HG02885 (cell line): ENCODE measurements around the gene TMC5.

ENCODE experiments used
- ATAC-seq: cut with Tn5 transposase; IDR thresholded peaks from one replicate; pipeline ENCODE4 v1.9.1; 2021; ENCODE audit warnings: mild to moderate bottlenecking; ENCODE audit not compliant: unreplicated experiment, poor library complexity

The TMC5 gene

GRCh38 chr16:19458722-19459379 is 41.2 kb downstream of the TMC5 start:
- no peak for ATAC-seq

- ATAC-seq = no peak
Observed at GRCh38 chr16:19460397-19460796, 42.7 kb downstream of the TMC5 start.

- ATAC-seq = no peak
Observed at GRCh38 chr16:19463468-19464315, 46.0 kb downstream of the TMC5 start.

GRCh38 chr16:19468300-19468699 is 50.6 kb downstream of the TMC5 start:
- ATAC-seq = no peak

- no peak for ATAC-seq
Observed at GRCh38 chr16:19472482-19472881, 54.8 kb downstream of the TMC5 start.

- no peak for ATAC-seq
Observed at GRCh38 chr16:19474617-19475016, 56.9 kb downstream of the TMC5 start.

GRCh38 chr16:19478505-19478904 is 60.8 kb downstream of the TMC5 start:
- no peak for ATAC-seq

GRCh38 chr16:19479302-19479721 is 61.6 kb downstream of the TMC5 start:
- no peak for ATAC-seq

- ATAC-seq = no peak
Observed at GRCh38 chr16:19481296-19481695, 63.6 kb downstream of the TMC5 start.

- no peak for ATAC-seq
Observed at GRCh38 chr16:19481769-19482168, 64.1 kb downstream of the TMC5 start.

GRCh38 chr16:19482291-19482690 is 64.6 kb downstream of the TMC5 start:
- no peak for ATAC-seq

GRCh38 chr16:19484096-19484495 is 66.4 kb downstream of the TMC5 start:
- ATAC-seq = no peak

GRCh38 chr16:19485611-19486010 is 67.9 kb downstream of the TMC5 start:
- ATAC-seq = no peak

- ATAC-seq = no peak
Observed at GRCh38 chr16:19486051-19486450, 68.4 kb downstream of the TMC5 start.

GRCh38 chr16:19486750-19487325 is 69.2 kb downstream of the TMC5 start:
- ATAC-seq = no peak

- no peak for ATAC-seq
Observed at GRCh38 chr16:19488213-19488640, 70.5 kb downstream of the TMC5 start.

GRCh38 chr16:19490619-19491018 is 72.9 kb downstream of the TMC5 start:
- ATAC-seq = no peak

GRCh38 chr16:19497176-19497575 is 79.5 kb downstream of the TMC5 start:
- ATAC-seq = no peak

- no peak for ATAC-seq
Observed at GRCh38 chr16:19499006-19499405, 81.3 kb downstream of the TMC5 start.

GRCh38 chr16:19499481-19499880 is 81.8 kb downstream of the TMC5 start:
- no peak for ATAC-seq

GRCh38 chr16:19502395-19503131 is 84.9 kb downstream of the TMC5 start:
- no peak for ATAC-seq
